HepG2 (cell line): Measurements from ENCODE around the gene GGNBP2. TPM values are rescaled to one million over a fixed set of nuclear protein-coding genes. Genes with fewer than 3 reads are reported as not detected.

Experiments
- HNRNPK ChIP-seq: fragments of 200-400 bp; formaldehyde crosslinking; IDR thresholded peaks from 2 replicates; pipeline ENCODE4 v1.6.1; 2018; ENCODE audit warnings: low read length, low read depth, moderate library complexity, mild to moderate bottlenecking; ENCODE audit not compliant: poor library complexity, severe bottlenecking
- MYC ChIP-seq: sonication (generic); formaldehyde crosslinking; IDR thresholded peaks from 2 replicates; pipeline ENCODE4 v1.9.0; 2021; ENCODE audit warnings: missing genetic modification reagents, borderline replicate concordance
- REST ChIP-seq, 2 experiments: IDR thresholded peaks; 2 replicates each; pipeline ENCODE4 v1.6.1; 2011 to 2012; ENCODE audit warnings: low read length in 2 of 2, borderline replicate concordance in 1 of 2, low read depth in 1 of 2, mild to moderate bottlenecking in 1 of 2, moderate library complexity in 1 of 2
- SMAD1 ChIP-seq: sonication (generic); formaldehyde crosslinking; IDR thresholded peaks from 2 replicates; pipeline ENCODE4 v1.4.0; 2020; ENCODE audit warnings: missing genetic modification reagents, low read depth, mild to moderate bottlenecking, borderline replicate concordance
- TFDP2 ChIP-seq: sonication (generic); formaldehyde crosslinking; IDR thresholded peaks from 2 replicates; pipeline ENCODE4 v1.4.0; 2020; ENCODE audit warnings: missing genetic modification reagents
- TOPORS ChIP-seq: sonication (generic); formaldehyde crosslinking; IDR thresholded peaks from 2 replicates; pipeline ENCODE4 v1.8.0; 2023; ENCODE audit warnings: mild to moderate bottlenecking, missing genetic modification reagents
- ZBTB10 ChIP-seq: sonication (generic); formaldehyde crosslinking; IDR thresholded peaks from 2 replicates; pipeline ENCODE4 v1.4.0; 2020; ENCODE audit warnings: missing genetic modification reagents, borderline replicate concordance
- ZNF367 ChIP-seq: sonication (generic); formaldehyde crosslinking; IDR thresholded peaks from 2 replicates; pipeline ENCODE4 v1.4.0; 2020; ENCODE audit warnings: missing genetic modification reagents, borderline replicate concordance
- ZNF407 ChIP-seq: sonication (generic); formaldehyde crosslinking; IDR thresholded peaks from one replicate; pipeline ENCODE4 v1.5.1; 2020; ENCODE audit warnings: mild to moderate bottlenecking, missing genetic modification reagents; ENCODE audit errors: not compliant biosample characterization
- ZNF788 ChIP-seq: sonication (generic); formaldehyde crosslinking; IDR thresholded peaks from 2 replicates; pipeline ENCODE4 v1.5.0; 2020; ENCODE audit warnings: mild to moderate bottlenecking, missing genetic modification reagents, borderline replicate concordance
- polyA plus RNA-seq, 8 experiments: library from polyadenylated mRNA; depleted of rRNA in 3 of 8; stranded (reverse) in 7 of 8; unstranded in 1 of 8; fragments of >200 nt; fragmentation: Illumina TruSeq in 4 of 8; extraction: Trizol in 4 of 8; gene quantifications; 2 replicates each; pipeline versions ENCODE4 v1.2.1 to v1.2.3, GENCODE V29; 2011 to 2016; ENCODE audit warnings: low read depth in 4 of 8, missing spikeins in 1 of 8, mixed read lengths in 1 of 8; ENCODE audit not compliant: insufficient read depth in 1 of 8
- total RNA-seq, 5 experiments: library from RNA; depleted of rRNA; stranded (reverse); fragments of >200 nt; fragmentation: Illumina TruSeq; extraction: Trizol; gene quantifications; 2 replicates each; pipeline ENCODE4 v1.2.3, GENCODE V29; 2016; ENCODE audit warnings: low read depth in 1 of 5

Gene GGNBP2
- total and polyA plus RNA-seq, 2 of the 13 experiments (the other 11 are each of a cell fraction or from before 2014, with no cell fraction given), result 53.3 to 84.2 TPM

- TF ChIP-seq ZBTB10 (CRISPR knock-in tag) (no peak), HNRNPK (peak; percentile 15), ZNF407 (CRISPR knock-in tag) (no peak), ZNF367 (no peak), SMAD1 (CRISPR knock-in tag) (no peak), TFDP2 (CRISPR knock-in tag) (peak; percentile 56; the same call in 1 of the 2 replicates), TOPORS (no peak), ZNF788 (no peak), REST (IDR thresholded peaks at IDR 0.05; ENCODE audit: borderline replicate concordance in 1 of 2, low read depth in 1 of 2, low read length in 2 of 2) (no peak), MYC (CRISPR knock-in tag) (no peak; the same call in 1 of the 2 replicates)
Measured at GRCh38 chr17:36591434-36592315, 47.0 kb downstream of the GGNBP2 start, which contains the start of gene DHRS11 (continued).
